ENCODE data around the gene CPA3. TPM values are rescaled to one million over a fixed set of nuclear protein-coding genes. Genes with fewer than 3 reads are reported as not detected.

The CPA3 gene
- polyA plus RNA-seq (2013, experiment 1 of 2): 0.39 TPM
- polyA plus RNA-seq (2013, experiment 2 of 2): 0.32 TPM

GRCh38 chr3:148865049-148865448, at the start of gene CPA3:
CPA3 (plus strand) TSS chr3:148865296; CDS start chr3:148865308, 12 bp downstream.
- no peak within 1 kb of the TSS for H2BK5ac ChIP-seq (ENCODE audit: low read depth, low read length, poor library complexity, severe bottlenecking)
- no peaks in the 10 kb centered on the region for H3K9me3 ChIP-seq (ENCODE audit: control insufficient read depth, low read length)
- 100% methylated on average over 1 of the region's 1 CpG for WGBS

GRCh38 chr3:148815316-148816110, 49.6 kb upstream of the CPA3 start:
- Histone ChIP-seq H2BK5ac (ENCODE audit: low read depth, low read length, poor library complexity, severe bottlenecking) (no peak overlapping the region), H4K91ac (ENCODE audit: low read length) (no peak overlapping the region), H3K9me3 (ENCODE audit: control insufficient read depth, low read length) (no peaks in the 10 kb centered on the region), H3K18ac (ENCODE audit: low read depth in 1 of 2, low read length in 2 of 2) (no peak overlapping the region), H3K4me1 (ENCODE audit: control insufficient read depth, insufficient read depth, low read depth, low read length) (no peaks in the 10 kb centered on the region), H3K27ac (ENCODE audit: low read length, poor library complexity, severe bottlenecking) (no peak overlapping the region), H3K36me3 (ENCODE audit: control insufficient read depth in 1 of 2, insufficient read depth in 2 of 2, low read depth in 1 of 2, low read length in 2 of 2) (no peaks in the 10 kb centered on the region), H3K14ac (ENCODE audit: low read length in 2 of 2) (no peak overlapping the region), H2AFZ (ENCODE audit: low read depth, low read length) (no peak overlapping the region), H3K23ac (ENCODE audit: low read length in 2 of 2) (no peak overlapping the region), H3K27me3 (ENCODE audit: control insufficient read depth in 1 of 2, insufficient read depth in 1 of 2, low read length in 2 of 2) (no peaks in the 10 kb centered on the region), H2AK5ac (ENCODE audit: low read length, severe bottlenecking) (no peak overlapping the region), H2BK15ac (ENCODE audit: low read depth, poor library complexity, severe bottlenecking) (no peak overlapping the region), H3K4ac (ENCODE audit: low read depth in 1 of 2, low read length in 2 of 2) (no peak overlapping the region), H3K4me2 (ENCODE audit: low read length, poor library complexity, severe bottlenecking) (no peak overlapping the region), H3K79me1 (replicated peaks; ENCODE audit: low read length, poor library complexity, severe bottlenecking) (no peaks in the 10 kb centered on the region), H3K4me3 (ENCODE audit: insufficient read depth in 1 of 2, low read depth in 1 of 2, low read length in 2 of 2) (no peak overlapping the region), H2BK120ac (ENCODE audit: low read depth, low read length) (no peak overlapping the region), H4K8ac (ENCODE audit: low read length) (no peak overlapping the region), H3K9ac (ENCODE audit: low read length) (no peak overlapping the region), H2BK12ac (ENCODE audit: low read length in 2 of 2) (no peak overlapping the region)
- DNase-seq: no peak
- 87% methylated on average over 11 of the region's 11 CpGs for WGBS

More at GRCh38 chr3:148865049-148865448, at the start of gene CPA3:
- Histone ChIP-seq H3K79me1 (replicated peaks; ENCODE audit: low read length, poor library complexity, severe bottlenecking) (no peaks in the 10 kb centered on the region), H2BK15ac (ENCODE audit: low read depth, poor library complexity, severe bottlenecking) (no peak within 1 kb of the TSS), H3K23ac (ENCODE audit: low read length in 2 of 2) (no peak within 1 kb of the TSS), H3K18ac (ENCODE audit: low read depth in 1 of 2, low read length in 2 of 2) (no peak within 1 kb of the TSS), H3K4me3 (ENCODE audit: insufficient read depth in 1 of 2, low read depth in 1 of 2, low read length in 2 of 2) (no peak within 1 kb of the TSS), H3K4me1 (ENCODE audit: control insufficient read depth, insufficient read depth, low read depth, low read length) (no peaks in the 10 kb centered on the region), H3K14ac (ENCODE audit: low read length in 2 of 2) (no peak within 1 kb of the TSS), H2BK12ac (ENCODE audit: low read length in 2 of 2) (no peak within 1 kb of the TSS), H4K91ac (ENCODE audit: low read length) (no peak within 1 kb of the TSS), H2AK5ac (ENCODE audit: low read length, severe bottlenecking) (no peak within 1 kb of the TSS), H3K9ac (ENCODE audit: low read length) (no peak within 1 kb of the TSS), H3K27me3 (ENCODE audit: control insufficient read depth in 1 of 2, insufficient read depth in 1 of 2, low read length in 2 of 2) (no peaks in the 10 kb centered on the region), H3K4ac (ENCODE audit: low read depth in 1 of 2, low read length in 2 of 2) (no peak within 1 kb of the TSS), H4K8ac (ENCODE audit: low read length) (no peak within 1 kb of the TSS), H3K27ac (ENCODE audit: low read length, poor library complexity, severe bottlenecking) (no peak within 1 kb of the TSS), H2BK120ac (ENCODE audit: low read depth, low read length) (no peak within 1 kb of the TSS), H3K36me3 (ENCODE audit: control insufficient read depth in 1 of 2, insufficient read depth in 2 of 2, low read depth in 1 of 2, low read length in 2 of 2) (no peaks in the 10 kb centered on the region), H3K4me2 (ENCODE audit: low read length, poor library complexity, severe bottlenecking) (no peak within 1 kb of the TSS), H2AFZ (ENCODE audit: low read depth, low read length) (no peak within 1 kb of the TSS)
- DNase-seq: no peak

GRCh38 chr3:148816427-148816826, 48.7 kb upstream of the CPA3 start:
- Histone ChIP-seq H3K4ac (ENCODE audit: low read depth in 1 of 2, low read length in 2 of 2) (no peak overlapping the region), H3K18ac (ENCODE audit: low read depth in 1 of 2, low read length in 2 of 2) (no peak overlapping the region)
- WGBS: 97% methylated on average over 2 of the region's 2 CpGs

GRCh38 chr3:148816981-148817525, 48.0 kb upstream of the CPA3 start:
- Histone ChIP-seq H2AFZ (ENCODE audit: low read depth, low read length) (no peak overlapping the region), H3K4me1 (ENCODE audit: control insufficient read depth, insufficient read depth, low read depth, low read length) (no peaks in the 10 kb centered on the region), H2BK5ac (ENCODE audit: low read depth, low read length, poor library complexity, severe bottlenecking) (no peak overlapping the region), H3K9ac (ENCODE audit: low read length) (no peak overlapping the region), H3K4ac (ENCODE audit: low read depth in 1 of 2, low read length in 2 of 2) (no peak overlapping the region), H3K79me1 (replicated peaks; ENCODE audit: low read length, poor library complexity, severe bottlenecking) (no peaks in the 10 kb centered on the region), H3K27ac (ENCODE audit: low read length, poor library complexity, severe bottlenecking) (no peak overlapping the region), H2BK15ac (ENCODE audit: low read depth, poor library complexity, severe bottlenecking) (no peak overlapping the region), H2BK12ac (ENCODE audit: low read length in 2 of 2) (no peak overlapping the region), H2BK120ac (ENCODE audit: low read depth, low read length) (no peak overlapping the region), H4K91ac (ENCODE audit: low read length) (no peak overlapping the region), H3K27me3 (ENCODE audit: control insufficient read depth in 1 of 2, insufficient read depth in 1 of 2, low read length in 2 of 2) (no peaks in the 10 kb centered on the region), H3K18ac (ENCODE audit: low read depth in 1 of 2, low read length in 2 of 2) (no peak overlapping the region), H3K9me3 (ENCODE audit: control insufficient read depth, low read length) (no peaks in the 10 kb centered on the region), H3K14ac (ENCODE audit: low read length in 2 of 2) (no peak overlapping the region), H3K4me3 (ENCODE audit: insufficient read depth in 1 of 2, low read depth in 1 of 2, low read length in 2 of 2) (no peak overlapping the region), H3K23ac (ENCODE audit: low read length in 2 of 2) (no peak overlapping the region), H2AK5ac (ENCODE audit: low read length, severe bottlenecking) (no peak overlapping the region), H3K36me3 (ENCODE audit: control insufficient read depth in 1 of 2, insufficient read depth in 2 of 2, low read depth in 1 of 2, low read length in 2 of 2) (no peaks in the 10 kb centered on the region), H3K4me2 (ENCODE audit: low read length, poor library complexity, severe bottlenecking) (no peak overlapping the region), H4K8ac (ENCODE audit: low read length) (no peak overlapping the region)
- WGBS: no CpG with 5 or more reads among the region's 3 CpGs
- DNase-seq: no peak

More at GRCh38 chr3:148816427-148816826, 48.7 kb upstream of the CPA3 start:
- DNase-seq: no peak
- Histone ChIP-seq H2BK5ac (ENCODE audit: low read depth, low read length, poor library complexity, severe bottlenecking) (no peak overlapping the region), H4K8ac (ENCODE audit: low read length) (no peak overlapping the region), H3K14ac (ENCODE audit: low read length in 2 of 2) (no peak overlapping the region), H3K9me3 (ENCODE audit: control insufficient read depth, low read length) (no peaks in the 10 kb centered on the region), H3K23ac (ENCODE audit: low read length in 2 of 2) (no peak overlapping the region), H2AK5ac (ENCODE audit: low read length, severe bottlenecking) (no peak overlapping the region), H2BK15ac (ENCODE audit: low read depth, poor library complexity, severe bottlenecking) (no peak overlapping the region), H2BK12ac (ENCODE audit: low read length in 2 of 2) (no peak overlapping the region), H3K4me1 (ENCODE audit: control insufficient read depth, insufficient read depth, low read depth, low read length) (no peaks in the 10 kb centered on the region), H3K36me3 (ENCODE audit: control insufficient read depth in 1 of 2, insufficient read depth in 2 of 2, low read depth in 1 of 2, low read length in 2 of 2) (no peaks in the 10 kb centered on the region), H3K79me1 (replicated peaks; ENCODE audit: low read length, poor library complexity, severe bottlenecking) (no peaks in the 10 kb centered on the region), H3K27me3 (ENCODE audit: control insufficient read depth in 1 of 2, insufficient read depth in 1 of 2, low read length in 2 of 2) (no peaks in the 10 kb centered on the region), H4K91ac (ENCODE audit: low read length) (no peak overlapping the region), H3K4me3 (ENCODE audit: insufficient read depth in 1 of 2, low read depth in 1 of 2, low read length in 2 of 2) (no peak overlapping the region), H3K27ac (ENCODE audit: low read length, poor library complexity, severe bottlenecking) (no peak overlapping the region), H3K9ac (ENCODE audit: low read length) (no peak overlapping the region), H2BK120ac (ENCODE audit: low read depth, low read length) (no peak overlapping the region), H3K4me2 (ENCODE audit: low read length, poor library complexity, severe bottlenecking) (no peak overlapping the region), H2AFZ (ENCODE audit: low read depth, low read length) (no peak overlapping the region)
